ENCODE measurements around the gene RHBG.

- no peak for TF ChIP-seq EP300 (IDR thresholded peaks at IDR 0.05; ENCODE audit: borderline replicate concordance)
- no peak for TF ChIP-seq TCF12 (IDR thresholded peaks at IDR 0.05; ENCODE audit: low read depth)
- TF ChIP-seq TAF1 (IDR thresholded peaks at IDR 0.05; ENCODE audit: low read depth): no peak
- no peak for TF ChIP-seq REST (IDR thresholded peaks at IDR 0.05; ENCODE audit: low read depth)
- no peak for TF ChIP-seq EGR1 (IDR thresholded peaks at IDR 0.05)
- no peak for TF ChIP-seq ZBTB7A (IDR thresholded peaks at IDR 0.05; ENCODE audit: low read depth)
Observed at GRCh38 chr1:156320560-156320959, 48.5 kb upstream of the RHBG start.

Measured in Ishikawa (cell line).